Activated T-cell treated with anti-CD3 and anti-CD28 coated beads, Interleukin-2, amount 50 U/mL, for 24 hours (primary cell): ENCODE data around the gene LHFPL3.

Source experiments
- DNase-seq: peaks from one replicate; pipeline ENCODE4 v3.0.0-alpha.2; 2020
- H3K27ac Mint-ChIP-seq: 2 replicates; pipeline ENCODE4 v1.8.0; 2020; ENCODE audit warnings: mild to moderate bottlenecking, mixed read lengths
- H3K27me3 Mint-ChIP-seq: 2 replicates; pipeline ENCODE4 v1.8.0; 2020; ENCODE audit warnings: mixed read lengths
- H3K36me3 Mint-ChIP-seq: 2 replicates; pipeline ENCODE4 v1.8.0; 2020; ENCODE audit warnings: low read depth, mixed read lengths
- H3K4me1 Mint-ChIP-seq: 2 replicates; pipeline ENCODE4 v1.8.0; 2020; ENCODE audit warnings: low read depth, mixed read lengths
- H3K4me3 Mint-ChIP-seq: 2 replicates; pipeline ENCODE4 v1.8.0; 2020; ENCODE audit warnings: mild to moderate bottlenecking, moderate library complexity, mixed read lengths
- H3K9me3 Mint-ChIP-seq: 2 replicates; pipeline ENCODE4 v1.8.0; 2020; ENCODE audit warnings: mixed read lengths

The LHFPL3 gene

DNA sequence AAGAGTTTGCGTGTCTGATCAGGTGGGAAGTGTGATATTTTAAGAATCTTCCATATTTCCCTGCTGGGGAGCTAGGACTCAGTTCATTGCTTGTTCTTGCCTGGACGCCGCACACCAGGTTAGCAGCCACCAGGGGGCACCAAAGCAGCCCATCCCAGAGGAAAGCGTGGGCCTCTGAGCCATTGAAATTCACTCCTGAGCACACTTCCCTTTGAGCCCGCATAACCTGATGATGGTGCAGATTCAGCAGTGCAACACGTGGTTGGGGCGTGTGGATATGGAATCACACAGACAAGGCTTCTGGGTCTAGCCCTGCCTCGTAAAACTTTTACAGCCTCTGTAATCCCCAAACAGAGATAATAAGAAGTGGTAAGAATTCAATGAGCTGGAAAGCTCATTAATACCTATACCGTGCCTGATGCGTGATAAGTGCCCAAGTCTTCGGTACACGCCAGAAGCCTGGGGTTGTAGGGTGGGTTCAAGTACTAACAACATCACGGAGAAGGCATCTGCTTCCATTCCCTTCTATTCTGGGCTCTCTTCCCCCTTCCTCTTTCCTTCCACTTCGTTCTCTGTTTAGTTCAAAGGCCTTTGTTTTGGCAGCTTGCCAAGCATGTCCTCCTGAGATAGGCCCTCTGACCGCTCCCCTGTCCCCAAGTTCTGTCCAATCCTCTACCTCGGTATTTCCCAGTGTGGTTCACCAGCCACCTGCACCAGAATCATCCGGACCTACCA is 555.5 kb downstream of the LHFPL3 start:
- peak; percentile 85 for DNase-seq
- Mint-ChIP-seq H3K27me3 (no peaks in the 10 kb centered on the region), H3K4me1 (peaks cover 10% of the 10 kb centered on the region), H3K9me3 (no peaks in the 10 kb centered on the region), H3K36me3 (no peaks in the 10 kb centered on the region), H3K4me3 (no peak overlapping the region), H3K27ac (peak overlapping the region; percentile 64)

- no peaks in the 10 kb centered on the region for H3K27me3 Mint-ChIP-seq
- H3K36me3 Mint-ChIP-seq, result no peaks in the 10 kb centered on the region
- no peak overlapping the region for H3K4me3 Mint-ChIP-seq
- H3K4me1 Mint-ChIP-seq, result peaks cover 9% of the 10 kb centered on the region
- H3K9me3 Mint-ChIP-seq, result no peaks in the 10 kb centered on the region
- H3K27ac Mint-ChIP-seq, result no peak overlapping the region
- DNase-seq, result no peak
These were observed 558.2 kb downstream of the LHFPL3 start for GRCh38 chr7:104886651-104887050.

DNA sequence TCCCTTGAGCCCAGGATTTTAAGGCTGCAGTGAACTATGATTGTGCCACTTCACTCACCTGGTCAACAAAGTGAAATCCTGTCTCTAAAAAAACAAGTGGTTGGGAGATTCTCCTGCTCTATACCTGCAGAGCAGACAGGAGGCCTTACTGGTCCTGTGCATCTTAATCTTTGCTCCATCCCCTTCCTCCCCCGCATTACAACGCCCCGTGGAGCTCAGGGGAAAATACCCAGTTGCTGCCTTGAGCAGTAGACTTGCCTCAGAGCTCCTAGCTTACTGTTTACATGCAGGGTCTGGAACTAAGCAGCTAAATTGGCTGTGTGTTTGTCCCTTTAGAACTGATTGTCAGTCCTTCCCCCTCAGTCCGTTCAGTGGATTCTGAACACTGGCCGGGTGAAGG is 561.8 kb downstream of the LHFPL3 start:
- no peaks in the 10 kb centered on the region for H3K9me3 Mint-ChIP-seq
- no peaks in the 10 kb centered on the region for H3K36me3 Mint-ChIP-seq
- no peak overlapping the region for H3K4me3 Mint-ChIP-seq
- no peaks in the 10 kb centered on the region for H3K4me1 Mint-ChIP-seq
- DNase-seq, result no peak
- no peaks in the 10 kb centered on the region for H3K27me3 Mint-ChIP-seq
- no peak overlapping the region for H3K27ac Mint-ChIP-seq

GRCh38 chr7:104891949-104892348 is 563.5 kb downstream of the LHFPL3 start:
- Mint-ChIP-seq H3K36me3 (no peaks in the 10 kb centered on the region), H3K4me1 (no peaks in the 10 kb centered on the region), H3K27ac (no peak overlapping the region), H3K9me3 (no peaks in the 10 kb centered on the region), H3K27me3 (no peaks in the 10 kb centered on the region), H3K4me3 (no peak overlapping the region)
- no peak for DNase-seq

GRCh38 chr7:104894314-104894713 is 565.9 kb downstream of the LHFPL3 start:
- H3K27ac Mint-ChIP-seq, result no peak overlapping the region
- no peak overlapping the region for H3K4me3 Mint-ChIP-seq
- H3K4me1 Mint-ChIP-seq, result peaks cover 4% of the 10 kb centered on the region
- no peak for DNase-seq
- no peaks in the 10 kb centered on the region for H3K9me3 Mint-ChIP-seq
- no peaks in the 10 kb centered on the region for H3K27me3 Mint-ChIP-seq
- no peaks in the 10 kb centered on the region for H3K36me3 Mint-ChIP-seq

GRCh38 chr7:104894726-104895521 is 566.5 kb downstream of the LHFPL3 start:
- Mint-ChIP-seq H3K4me1 (peaks cover 4% of the 10 kb centered on the region), H3K9me3 (no peaks in the 10 kb centered on the region), H3K27ac (no peak overlapping the region), H3K27me3 (no peaks in the 10 kb centered on the region), H3K36me3 (no peaks in the 10 kb centered on the region), H3K4me3 (no peak overlapping the region)
- no peak for DNase-seq

DNA sequence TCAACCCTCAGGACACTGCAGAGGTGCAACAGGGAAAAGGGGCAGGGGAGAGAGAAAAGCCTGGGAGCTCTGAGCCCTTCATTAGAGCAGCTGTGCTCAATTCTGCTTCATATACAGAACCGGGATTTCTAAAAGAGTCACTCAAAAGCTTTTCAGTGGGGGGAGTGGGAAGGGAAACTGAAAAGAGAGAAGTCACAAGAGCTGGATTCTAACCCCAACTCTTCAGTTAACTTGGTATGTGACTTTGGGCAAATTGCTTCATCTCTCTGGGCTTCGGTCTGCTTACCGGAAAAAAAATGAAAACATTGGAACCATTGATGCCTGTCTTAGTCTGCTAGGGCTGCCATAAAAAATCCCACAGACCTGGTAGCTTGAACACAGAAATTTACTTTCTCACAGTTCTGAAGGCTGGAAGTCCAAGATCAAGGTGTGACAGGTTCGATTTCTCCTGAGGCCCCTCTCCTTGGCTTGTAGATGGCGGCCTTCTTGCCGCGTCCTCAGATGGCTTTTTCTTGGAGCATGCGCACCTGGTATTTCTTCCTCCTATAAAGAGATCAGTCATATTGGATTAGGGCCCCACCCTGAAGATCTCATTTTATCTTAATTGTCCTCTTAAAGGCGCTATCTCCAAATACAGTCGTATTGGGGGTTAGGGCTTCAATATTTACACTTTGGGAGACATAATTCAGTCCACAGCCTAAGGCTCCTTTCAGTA is 567.3 kb downstream of the LHFPL3 start:
- Mint-ChIP-seq H3K36me3 (no peaks in the 10 kb centered on the region), H3K4me1 (peaks cover 4% of the 10 kb centered on the region), H3K27me3 (no peaks in the 10 kb centered on the region), H3K27ac (no peak overlapping the region), H3K9me3 (no peaks in the 10 kb centered on the region), H3K4me3 (no peak overlapping the region)
- no peak for DNase-seq

DNA sequence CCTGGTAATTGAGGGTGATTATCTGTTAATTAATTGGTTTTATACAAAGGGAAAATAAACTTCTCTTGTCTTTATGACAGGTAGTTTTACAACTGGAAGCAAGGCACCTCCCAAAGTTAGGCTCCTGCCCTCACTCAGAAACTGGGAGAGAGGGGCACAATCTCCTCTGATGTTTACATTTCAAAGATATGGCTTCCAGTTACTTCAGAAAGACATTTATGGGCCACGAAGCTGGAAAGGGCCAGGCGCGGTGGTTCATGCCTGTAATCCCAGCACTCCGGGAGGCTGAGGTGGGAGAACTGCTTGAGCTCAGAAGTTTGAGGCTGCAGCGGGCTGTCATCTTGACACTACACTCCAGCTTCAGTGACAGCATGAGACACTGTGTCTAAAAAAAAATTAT is 570.0 kb downstream of the LHFPL3 start:
- Mint-ChIP-seq H3K27ac (no peak overlapping the region), H3K36me3 (no peaks in the 10 kb centered on the region), H3K27me3 (peaks cover 3% of the 10 kb centered on the region), H3K4me1 (peaks cover 4% of the 10 kb centered on the region), H3K9me3 (no peaks in the 10 kb centered on the region), H3K4me3 (no peak overlapping the region)
- DNase-seq, result no peak

- H3K36me3 Mint-ChIP-seq, result no peaks in the 10 kb centered on the region
- H3K27me3 Mint-ChIP-seq, result peaks cover 6% of the 10 kb centered on the region
- peaks cover 4% of the 10 kb centered on the region for H3K4me1 Mint-ChIP-seq
- H3K9me3 Mint-ChIP-seq, result no peaks in the 10 kb centered on the region
- DNase-seq, result no peak
- H3K4me3 Mint-ChIP-seq, result no peak overlapping the region
- no peak overlapping the region for H3K27ac Mint-ChIP-seq
These were observed 572.3 kb downstream of the LHFPL3 start for GRCh38 chr7:104900525-104901239.

DNA sequence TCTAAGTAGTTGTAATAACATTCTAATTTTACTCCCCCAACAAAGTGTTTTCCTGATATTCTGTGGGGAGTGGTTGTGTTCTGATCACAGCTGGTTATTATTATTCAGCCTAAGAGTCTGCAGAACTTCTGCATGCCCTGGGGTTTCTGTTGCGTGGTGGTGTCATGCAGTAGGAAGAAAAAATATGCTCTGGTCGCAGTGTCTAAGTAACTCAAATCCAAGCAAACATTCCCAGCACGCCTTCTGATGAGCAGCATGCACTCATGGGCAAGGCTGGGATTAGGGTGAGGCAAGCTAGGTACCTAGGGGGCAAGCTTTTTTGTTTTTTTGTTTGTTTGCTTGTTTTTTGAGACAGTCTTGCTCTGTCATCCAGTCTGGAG is 572.8 kb downstream of the LHFPL3 start:
- Mint-ChIP-seq H3K4me1 (peaks cover 4% of the 10 kb centered on the region), H3K9me3 (no peaks in the 10 kb centered on the region), H3K36me3 (no peaks in the 10 kb centered on the region), H3K4me3 (no peak overlapping the region), H3K27ac (no peak overlapping the region), H3K27me3 (peaks cover 9% of the 10 kb centered on the region)
- no peak for DNase-seq

DNA sequence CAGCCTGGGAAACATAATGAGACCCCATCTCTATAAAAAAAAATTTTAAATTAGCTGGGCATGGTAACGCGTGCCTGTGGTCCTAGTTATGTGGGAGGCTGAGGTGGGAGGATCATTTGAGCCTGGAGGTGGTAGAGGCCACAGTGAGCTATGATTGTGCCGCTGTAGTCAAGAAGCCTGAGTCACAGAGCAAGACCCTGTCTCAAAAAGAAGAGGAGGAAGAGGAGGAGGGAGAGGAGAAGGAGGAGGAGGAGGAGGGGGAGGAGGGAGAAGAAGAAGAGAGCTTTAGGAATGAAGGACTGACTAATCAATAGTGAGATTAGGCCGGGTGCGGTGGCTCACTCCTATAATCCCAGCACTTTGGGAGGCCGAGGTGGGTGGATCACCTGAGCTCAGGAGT is 573.8 kb downstream of the LHFPL3 start:
- Mint-ChIP-seq H3K27me3 (peaks cover 9% of the 10 kb centered on the region), H3K27ac (no peak overlapping the region), H3K4me1 (peaks cover 3% of the 10 kb centered on the region), H3K4me3 (no peak overlapping the region), H3K36me3 (no peaks in the 10 kb centered on the region), H3K9me3 (no peaks in the 10 kb centered on the region)
- DNase-seq, result no peak

DNA sequence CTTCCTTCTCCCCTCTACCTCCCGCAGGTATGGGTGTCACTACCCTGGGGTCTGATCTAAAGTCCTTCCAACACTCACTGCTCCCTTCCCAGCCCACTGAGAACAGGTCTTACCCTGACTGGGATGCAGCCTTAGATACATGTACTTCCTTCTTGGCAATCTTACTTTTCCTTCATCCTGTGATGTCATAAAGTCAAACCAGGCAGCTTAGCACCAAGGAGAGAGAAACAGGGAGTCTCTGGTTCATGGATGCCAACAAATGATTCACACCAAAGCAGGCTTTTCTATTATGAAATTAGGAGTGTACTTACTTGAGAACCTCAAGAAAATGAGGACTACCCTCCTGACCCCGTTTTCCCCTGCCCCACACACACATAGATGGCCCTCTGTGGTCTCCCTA is 574.6 kb downstream of the LHFPL3 start:
- Mint-ChIP-seq H3K27ac (no peak overlapping the region), H3K9me3 (no peaks in the 10 kb centered on the region), H3K27me3 (peaks cover 12% of the 10 kb centered on the region), H3K4me1 (no peaks in the 10 kb centered on the region), H3K4me3 (no peak overlapping the region), H3K36me3 (no peaks in the 10 kb centered on the region)
- DNase-seq, result no peak

DNA sequence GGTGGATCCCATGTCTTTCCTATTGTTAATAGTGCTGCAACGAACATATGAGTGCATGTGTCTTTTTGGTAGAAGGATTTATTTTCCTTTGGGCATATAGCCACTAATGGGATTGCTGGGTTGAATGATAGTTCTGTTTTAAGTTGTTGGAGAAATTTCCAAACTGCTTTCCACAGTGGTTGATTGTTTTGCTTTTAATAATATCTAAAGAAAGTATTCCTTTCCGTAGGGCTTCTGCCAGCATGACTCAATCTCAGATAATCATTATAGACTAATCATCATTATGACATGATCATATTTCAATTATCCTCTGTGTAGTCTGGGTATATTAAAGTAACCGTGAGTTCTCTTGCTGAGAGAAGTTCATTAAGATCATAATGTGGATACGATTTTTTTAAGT is 575.4 kb downstream of the LHFPL3 start:
- Mint-ChIP-seq H3K4me3 (no peak overlapping the region), H3K9me3 (no peaks in the 10 kb centered on the region), H3K27me3 (peaks cover 12% of the 10 kb centered on the region), H3K27ac (no peak overlapping the region), H3K4me1 (no peaks in the 10 kb centered on the region), H3K36me3 (no peaks in the 10 kb centered on the region)
- DNase-seq, result no peak

GRCh38 chr7:104906032-104906431 is 577.6 kb downstream of the LHFPL3 start:
- H3K27ac Mint-ChIP-seq, result no peak overlapping the region
- DNase-seq, result no peak
- H3K4me1 Mint-ChIP-seq, result no peaks in the 10 kb centered on the region
- H3K9me3 Mint-ChIP-seq, result no peaks in the 10 kb centered on the region
- peaks cover 12% of the 10 kb centered on the region for H3K27me3 Mint-ChIP-seq
- no peaks in the 10 kb centered on the region for H3K36me3 Mint-ChIP-seq
- no peak overlapping the region for H3K4me3 Mint-ChIP-seq
